Measurements from ENCODE around the gene KRTAP10-5.

DNA sequence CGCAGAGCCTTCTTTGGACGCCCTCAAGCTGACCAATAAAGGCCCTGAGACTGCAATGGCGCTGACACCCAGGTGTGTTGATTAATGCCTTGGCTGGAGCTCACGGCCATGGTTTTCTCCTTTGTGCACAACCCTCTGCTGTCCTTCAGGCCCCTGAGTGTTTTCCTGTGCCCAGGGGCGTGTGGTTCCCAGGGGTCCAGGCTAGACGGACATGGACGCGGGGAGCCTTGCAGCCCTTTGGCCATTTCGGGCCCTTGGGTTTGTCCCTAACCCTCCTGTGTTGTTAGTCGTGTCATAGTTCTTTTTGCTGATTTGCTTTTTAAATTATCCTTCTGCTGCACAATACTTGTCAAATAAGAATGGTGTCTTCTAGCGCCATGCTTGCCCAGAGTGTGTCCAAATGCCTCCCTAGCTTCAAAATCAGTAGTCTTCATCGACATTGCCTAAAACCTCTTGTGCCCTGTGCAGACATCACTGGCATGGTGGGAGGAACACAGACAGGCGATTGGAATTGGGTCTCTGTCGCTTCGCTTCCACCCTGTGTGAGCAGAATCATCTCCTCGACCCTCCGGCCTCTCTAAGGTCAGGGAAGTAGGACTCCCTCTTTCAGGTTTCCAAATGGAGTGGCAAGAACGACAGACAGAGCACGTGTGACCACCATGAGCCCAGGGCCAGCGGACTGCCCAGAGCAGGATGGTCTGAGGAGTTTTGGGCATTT is 4.9 kb downstream of the KRTAP10-5 start:
- TF ChIP-seq SUZ12 (IDR thresholded peaks at IDR 0.05; ENCODE audit: extremely low read depth, insufficient read depth, insufficient read length) (no peak), ZNF274 (IDR thresholded peaks at IDR 0.05; ENCODE audit: low read depth, low read length) (no peak)
